ENCODE measurements around the gene OSGEP. TPM values are rescaled to one million over a fixed set of nuclear protein-coding genes. Genes with fewer than 3 reads are reported as not detected.

The OSGEP gene
- total RNA-seq, 1 experiment from 2014 or later = 50.8 TPM

- Histone ChIP-seq H3K27ac (ENCODE audit: insufficient read length, low read depth, low read length) (no peak overlapping the region), H4K8ac (replicated peaks; ENCODE audit: insufficient read length, low read depth, low read length) (no peak overlapping the region), H4K20me1 (ENCODE audit: control insufficient read depth, insufficient read depth, insufficient read length) (no peaks in the 10 kb centered on the region), H2BK120ac (ENCODE audit: low read depth, low read length, poor library complexity, severe bottlenecking) (no peak overlapping the region), H3T11ph (ENCODE audit: low read length) (no peak overlapping the region), H3K79me1 (ENCODE audit: insufficient read depth, low read depth, low read length, poor library complexity, severe bottlenecking) (no peaks in the 10 kb centered on the region), H3K23ac (ENCODE audit: insufficient read length, low read depth, low read length) (no peak overlapping the region), H3K9ac (ENCODE audit: extremely low read depth, insufficient read length, low read length) (no peak overlapping the region), H3K18ac (ENCODE audit: insufficient read length, low read depth, low read length) (no peak overlapping the region), H3K9me3 (ENCODE audit: control insufficient read depth, low read depth, low read length) (no peaks in the 10 kb centered on the region), H3K27me3 (ENCODE audit: insufficient read depth, low read length) (no peaks in the 10 kb centered on the region), H3K14ac (ENCODE audit: insufficient read depth, low read length) (no peak overlapping the region), H3K23me2 (ENCODE audit: insufficient read length, low read depth, low read length, poor library complexity, severe bottlenecking) (no peaks in the 10 kb centered on the region), H3K4me1 (ENCODE audit: insufficient read depth, low read length) (no peaks in the 10 kb centered on the region), H2BK12ac (ENCODE audit: insufficient read length, low read depth, low read length) (no peak overlapping the region), H2AK5ac (ENCODE audit: insufficient read length, low read length) (no peak overlapping the region), H2AFZ (ENCODE audit: low read length) (no peak overlapping the region), H2BK20ac (ENCODE audit: low read depth, low read length, poor library complexity, severe bottlenecking) (no peak overlapping the region), H3K4ac (ENCODE audit: low read depth, low read length) (no peak overlapping the region), H3K56ac (ENCODE audit: insufficient read length, low read depth, low read length) (no peak overlapping the region), H3K4me2 (ENCODE audit: insufficient read depth, insufficient read length, low read length) (no peak overlapping the region), H3K79me2 (ENCODE audit: insufficient read depth, low read length) (no peaks in the 10 kb centered on the region; the same call in 1 of the 2 replicates), H4K91ac (ENCODE audit: insufficient read length, low read depth, low read length) (no peak overlapping the region), H4K5ac (ENCODE audit: insufficient read length, low read depth, low read length) (no peak overlapping the region), H2BK5ac (ENCODE audit: insufficient read length, low read length) (no peak overlapping the region), H2BK15ac (ENCODE audit: low read depth, low read length) (no peak overlapping the region)
- Mint-ChIP-seq H3K4me3 (no peak overlapping the region), H3K27ac (no peak overlapping the region), H3K4me1 (peaks cover 9 to 10% of the 10 kb centered on the region in 2 experiments), H3K9me3 (peaks cover 0 to 4% of the 10 kb centered on the region in 2 experiments; a peak in 2 of 5 replicates), H3K27me3 (ENCODE audit: low read depth) (0 out of 2 replicates have a peak, but pooled peaks cover 1% of the 10 kb centered on the region), H3K36me3 (ENCODE audit: insufficient read depth in 1 of 3, low read depth in 3 of 3) (peaks cover 6 to 7% (median 6%) of the 10 kb centered on the region in 3 experiments; a peak in 3 of 7 replicates)
- TF ChIP-seq CTCF (conservative IDR thresholded peaks at IDR 0.05) = no peak
- WGBS (ENCODE audit: extremely low coverage, insufficient read length, low lambda C conversion rate) = no CpG with 5 or more reads among the region's 2 CpGs
- no peak for DNase-seq
Observed at GRCh38 chr14:20441461-20441860, 13.2 kb downstream of the OSGEP start.
